Measurements from ENCODE around the gene RFESD.
"Not testable (repeated sequence)": the region's sequence is repeated elsewhere in the genome, so short reads cannot be mapped to it uniquely, and the experiment has no call there.

Gene RFESD

DNA sequence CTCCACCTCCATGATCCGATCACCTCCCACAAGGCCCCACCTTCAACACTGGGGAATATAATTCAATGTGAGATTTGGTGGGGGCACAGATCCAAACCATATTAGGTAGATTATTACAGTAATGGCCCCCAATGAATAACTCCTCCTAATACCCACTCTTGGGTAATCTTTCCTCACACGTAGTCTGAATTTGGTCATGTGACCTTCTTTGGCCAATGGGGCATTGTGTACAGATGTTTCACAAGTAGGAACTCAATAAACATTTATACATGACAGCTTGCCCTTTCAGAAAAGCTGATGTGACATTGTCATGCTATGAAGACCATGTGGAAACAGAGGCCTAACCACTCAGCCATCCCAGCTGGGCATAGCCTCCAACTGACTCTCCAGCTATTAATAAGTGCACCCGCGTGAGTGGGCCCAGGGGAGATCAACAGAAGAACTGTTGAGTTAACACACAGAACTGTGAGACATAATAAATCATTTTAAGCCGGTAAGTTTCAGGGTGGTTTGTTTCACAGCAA, 16.1 kb upstream of the RFESD start:
- no peak for DNase-seq

DNA sequence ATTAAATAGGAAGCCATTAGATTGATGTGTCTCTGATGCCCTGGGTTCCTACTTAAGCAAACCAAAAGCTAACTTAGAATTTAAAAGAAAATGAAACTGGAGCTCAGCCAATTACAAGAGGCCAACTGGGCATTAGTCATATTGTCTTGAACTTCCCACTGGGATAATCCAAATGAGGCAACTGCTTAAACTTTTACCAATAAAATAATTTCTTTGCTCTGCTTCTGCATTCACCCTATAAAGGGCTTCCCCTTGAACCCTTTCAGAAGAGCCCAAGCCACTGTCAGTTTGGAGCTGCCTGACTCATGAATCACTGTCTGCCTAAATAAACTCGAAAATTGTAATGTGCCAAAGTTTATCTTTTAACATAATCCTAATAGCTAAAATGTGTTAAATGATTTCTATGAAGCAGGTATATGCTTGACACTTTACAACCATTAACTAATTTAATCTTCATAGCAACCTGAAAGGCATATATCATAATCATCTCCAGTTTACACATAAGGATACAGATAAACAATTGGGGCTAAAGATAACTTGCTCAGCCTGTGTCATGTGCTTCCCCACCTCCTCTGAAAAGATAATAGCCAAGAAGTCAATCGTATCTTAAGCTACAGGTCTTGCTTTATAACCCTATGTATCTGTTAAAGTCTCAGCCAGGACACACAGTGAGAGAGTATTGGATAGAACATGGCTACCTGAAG, 15.2 kb upstream of the RFESD start:
- DNase-seq: no peak

DNA sequence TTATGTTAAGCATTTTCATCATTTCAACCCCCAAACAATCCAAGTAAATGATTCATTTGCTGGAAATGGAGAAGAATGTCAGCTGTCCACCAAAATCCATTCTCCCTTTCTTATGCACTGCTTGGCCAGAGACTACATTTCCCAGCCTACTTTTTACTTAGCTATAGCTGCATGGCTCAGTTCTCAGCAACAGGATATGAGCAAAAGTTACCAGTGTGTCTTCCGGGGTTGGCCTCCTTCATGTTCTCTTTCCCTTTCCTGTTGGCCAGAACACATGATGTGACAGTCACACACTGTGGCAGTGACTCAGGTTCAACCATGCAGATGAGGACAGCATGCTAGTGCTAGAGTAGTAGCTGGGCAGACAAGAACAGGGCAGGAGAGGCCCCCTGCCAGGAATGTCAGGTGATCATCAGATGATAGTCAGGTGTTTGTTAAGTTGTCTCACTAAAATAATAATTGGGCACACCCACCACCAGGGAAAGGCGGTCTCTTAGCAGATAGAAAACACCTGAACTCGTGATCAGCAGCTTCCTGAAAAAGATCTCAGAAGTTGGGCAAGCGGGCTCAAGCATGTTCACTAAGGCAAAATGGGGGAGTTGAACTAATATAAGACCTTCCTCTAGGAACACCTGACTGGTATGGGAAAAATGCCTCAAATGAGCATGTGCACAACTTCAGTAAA, 14.4 kb upstream of the RFESD start:
- peak; percentile 49 to 84 for DNase-seq

DNA sequence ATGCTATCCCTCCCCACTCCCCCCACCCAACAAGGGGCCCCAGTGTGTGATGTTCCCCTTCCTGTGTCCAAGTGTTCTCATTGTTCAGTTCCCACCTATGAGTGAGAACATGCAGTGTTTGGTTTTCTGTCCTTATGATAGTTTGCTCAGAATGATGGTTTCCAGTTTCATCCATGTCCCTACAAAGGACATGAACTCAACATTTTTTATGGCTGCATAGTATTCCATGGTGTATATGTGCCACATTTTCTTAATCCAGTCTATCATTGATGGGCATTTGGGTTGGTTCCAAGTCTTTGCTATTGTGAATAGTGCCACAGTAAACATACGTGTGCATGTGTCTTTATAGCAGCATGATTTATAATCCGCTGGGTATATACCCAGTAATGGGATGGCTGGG, 13.6 kb upstream of the RFESD start:
- not testable (repeated sequence) for DNase-seq

DNA sequence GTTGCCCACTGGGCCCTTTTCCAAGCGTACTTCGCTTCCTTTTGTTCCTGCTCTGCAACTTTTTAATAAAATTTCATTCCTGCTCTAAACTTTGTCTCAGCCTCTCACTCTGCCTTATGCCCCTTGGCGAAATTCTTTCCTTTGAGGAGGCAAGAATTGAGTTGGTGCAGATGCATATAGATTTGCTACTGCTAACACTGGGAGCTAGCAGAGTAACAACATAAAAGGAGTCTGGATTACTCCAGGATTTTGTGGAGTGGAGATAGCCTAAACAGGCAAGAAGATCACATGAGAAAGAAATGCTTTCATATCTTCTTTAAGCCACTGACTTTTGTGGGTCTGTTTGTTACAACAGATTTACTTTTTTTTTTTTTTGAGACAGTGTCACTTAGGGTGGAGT, 12.9 kb upstream of the RFESD start:
- DNase-seq: no peak

DNA sequence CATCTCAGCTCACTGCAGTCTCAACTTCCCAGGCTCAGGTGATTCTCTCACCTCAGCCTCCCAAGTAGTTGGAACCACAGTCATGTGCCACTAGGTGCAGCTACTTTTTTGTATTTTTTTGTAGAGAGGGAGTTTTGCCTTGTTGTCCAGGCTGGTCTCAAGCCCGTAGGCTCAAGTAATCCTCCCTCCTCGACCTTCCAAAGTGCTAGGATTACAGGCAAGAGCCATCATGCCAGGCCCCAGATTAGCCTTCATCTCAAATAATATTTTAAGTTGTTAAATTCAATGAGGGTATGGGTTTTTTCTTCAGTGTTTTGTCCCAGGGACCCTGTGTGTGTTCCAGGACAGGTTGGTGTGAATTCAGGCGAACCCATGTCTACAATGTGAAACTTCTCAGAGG, 12.5 kb upstream of the RFESD start:
- no peak for DNase-seq

DNA sequence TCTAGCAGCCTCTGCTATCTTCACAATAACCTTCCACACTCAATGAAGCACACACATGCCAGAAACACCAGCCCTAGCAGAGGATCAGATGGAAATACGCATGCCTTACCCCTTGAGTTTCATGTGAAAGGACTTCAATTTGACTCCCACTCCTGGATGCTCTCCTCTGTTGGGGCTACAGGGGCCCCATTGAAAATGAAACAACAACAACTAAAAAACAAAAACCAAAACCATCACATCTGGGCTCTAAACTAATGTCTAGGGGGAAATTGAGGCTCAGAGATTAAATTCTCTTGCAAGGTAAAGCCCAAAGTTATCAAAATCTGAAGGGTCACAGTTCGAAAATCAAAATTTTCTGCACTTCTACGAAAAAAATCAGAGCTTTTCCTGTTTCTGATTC, 7.9 kb upstream of the RFESD start:
- DNase-seq: no peak

DNA sequence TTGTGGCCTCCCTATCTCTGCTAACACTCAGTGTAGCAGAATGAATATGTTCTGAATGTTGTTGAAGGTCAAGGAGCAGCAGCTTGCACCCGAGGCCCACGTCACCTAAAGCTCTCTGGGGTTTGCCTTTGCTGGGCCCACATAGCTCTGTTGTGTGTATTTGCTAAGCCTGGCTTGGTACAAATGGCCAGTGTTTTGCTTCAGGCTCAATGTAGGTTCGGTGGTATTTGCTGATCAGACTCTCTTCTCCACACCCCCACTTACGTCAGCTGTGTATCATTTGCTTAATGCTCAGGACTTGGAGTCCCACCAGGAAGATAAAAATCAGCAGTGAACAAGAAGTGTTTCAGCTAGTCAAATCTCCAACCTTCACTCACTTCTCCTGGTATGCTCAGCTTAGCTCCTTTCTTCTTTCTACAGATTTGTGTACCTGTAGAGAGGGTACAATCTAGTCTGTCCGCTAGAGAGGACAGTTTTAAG, 4.8 kb upstream of the RFESD start:
- no peak for DNase-seq

DNA sequence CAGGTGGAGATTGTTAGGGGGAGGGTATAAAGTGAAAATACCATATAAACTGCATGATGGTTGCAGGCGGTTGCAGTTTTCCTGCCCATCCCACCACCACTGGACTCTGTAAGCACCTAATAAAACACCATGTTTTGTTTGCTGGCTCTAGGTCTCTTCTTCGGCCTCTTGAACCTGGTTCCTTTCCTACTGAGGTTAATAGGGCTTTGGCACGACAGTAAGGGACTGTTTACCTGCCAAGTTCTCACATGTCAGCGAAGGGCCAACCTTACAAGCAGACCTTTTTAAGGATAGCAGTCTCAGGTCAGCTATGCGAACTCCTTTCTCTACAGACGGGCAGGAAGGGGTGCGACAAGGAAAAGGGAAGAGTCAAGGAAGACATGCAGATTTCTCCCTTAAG, 3.4 kb upstream of the RFESD start:
- no peak for DNase-seq

DNA sequence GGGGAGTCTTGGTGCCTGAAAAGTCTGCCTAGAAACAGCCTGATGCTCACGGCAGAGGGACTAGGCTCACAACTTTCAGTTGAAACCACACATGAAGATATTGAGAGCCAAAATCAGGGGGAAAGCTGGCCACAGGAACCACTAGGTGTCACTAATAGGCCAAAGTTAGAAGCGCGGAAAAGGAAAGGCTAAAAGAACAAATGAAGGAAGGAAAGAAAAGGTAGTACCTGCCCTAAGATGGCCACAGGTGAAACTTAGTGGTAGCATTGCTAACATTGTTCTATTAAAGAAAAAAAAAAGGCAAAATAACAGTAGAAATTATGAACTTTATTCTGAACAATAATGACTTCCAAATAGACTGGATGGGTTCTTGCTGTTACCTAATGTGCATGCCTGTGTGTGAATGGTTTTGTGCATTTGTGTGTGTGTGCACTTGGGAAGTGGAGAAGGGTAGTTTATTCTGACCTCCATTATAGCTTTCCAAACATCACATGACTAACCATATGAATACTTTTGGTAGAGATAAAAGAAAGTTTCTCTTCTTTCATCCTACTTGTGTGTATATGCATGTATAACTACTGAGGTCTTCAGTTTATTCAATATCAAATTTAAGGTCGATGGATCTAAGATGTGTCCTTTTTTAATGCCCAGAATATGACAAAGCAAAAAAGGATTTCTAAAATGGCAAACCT, 2.1 kb upstream of the RFESD start:
- DNase-seq: peak; percentile 21 to 48

DNA sequence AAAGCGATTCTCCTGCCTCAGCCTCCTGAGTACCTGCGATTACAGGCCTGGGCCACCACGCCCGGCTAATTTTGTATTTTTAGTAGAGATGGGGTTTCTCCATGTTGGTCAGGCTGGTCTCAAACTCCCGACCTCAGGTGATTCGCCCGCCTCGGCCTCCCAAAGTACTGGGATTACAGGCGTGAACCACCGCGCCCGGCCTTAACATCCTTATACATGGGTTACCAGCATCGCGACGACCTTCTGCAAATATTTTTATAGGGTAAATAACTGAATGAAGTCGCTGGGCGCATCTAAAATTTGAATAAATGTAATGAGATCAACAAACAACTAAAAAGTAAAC, 380 bp upstream of the RFESD start:
- DNase-seq: not testable (repeated sequence)

DNA sequence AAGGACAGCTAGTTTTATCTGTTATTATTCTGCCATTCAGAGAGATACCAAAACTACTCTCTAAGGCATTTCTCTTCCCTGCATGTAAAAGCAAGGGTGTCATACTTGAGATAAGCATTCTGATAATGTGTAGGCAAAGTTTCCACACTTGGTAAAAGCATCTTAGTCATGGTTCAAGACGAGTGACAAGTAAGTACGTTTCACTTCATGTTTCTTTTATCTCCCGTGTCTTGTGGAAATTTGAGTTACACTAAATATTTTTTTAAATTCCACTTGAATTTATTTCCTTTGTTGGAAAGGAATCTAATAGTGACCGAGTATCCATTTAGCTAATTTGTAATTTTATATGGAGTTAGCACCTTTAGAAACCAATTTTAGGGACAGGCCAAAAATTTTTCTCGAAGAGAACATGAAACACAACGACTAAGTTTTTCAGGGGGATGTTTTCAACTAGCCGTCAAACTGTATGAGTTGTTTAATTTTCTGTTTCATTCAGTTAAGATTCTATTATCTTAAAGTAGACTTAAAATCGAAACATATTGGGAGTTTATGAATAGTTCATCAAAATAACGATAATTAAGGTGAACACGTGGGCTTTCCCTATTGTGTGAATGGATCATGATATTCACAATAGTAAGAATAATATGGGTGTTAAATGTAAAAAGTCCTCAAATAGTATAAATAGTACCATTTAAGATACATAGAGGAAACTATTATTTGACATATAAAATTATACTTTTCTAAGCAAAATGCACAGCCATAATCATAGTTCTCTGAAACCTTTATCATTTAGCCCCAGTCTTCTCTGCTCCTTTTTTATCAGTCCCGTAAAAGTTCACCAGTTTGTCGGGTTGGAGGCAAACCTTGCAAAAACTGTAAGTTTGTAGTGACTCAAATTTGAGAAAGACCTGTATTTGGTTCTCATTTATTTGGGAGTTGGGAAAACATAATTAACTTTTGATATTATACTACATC, 1.6 kb downstream of the RFESD start:
- DNase-seq: no peak

DNA sequence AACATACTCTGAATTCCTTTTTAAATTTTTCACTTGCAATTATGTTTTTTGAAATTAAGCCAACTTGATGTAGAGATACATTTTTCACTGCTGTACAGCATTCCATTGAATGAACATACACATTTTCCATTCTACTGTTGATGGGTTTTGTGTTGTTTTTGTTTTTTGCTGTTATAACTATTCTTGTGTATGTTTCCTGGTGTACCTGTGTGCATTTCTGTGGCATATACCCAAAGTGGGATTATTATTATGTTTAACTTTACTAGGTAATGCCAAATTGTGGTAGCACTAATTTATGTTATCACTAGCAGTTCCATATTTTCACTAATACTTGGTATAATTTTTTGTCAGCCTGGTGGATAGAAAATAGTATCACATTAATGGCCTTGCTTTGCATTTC, 2.7 kb downstream of the RFESD start:
- DNase-seq: no peak

DNA sequence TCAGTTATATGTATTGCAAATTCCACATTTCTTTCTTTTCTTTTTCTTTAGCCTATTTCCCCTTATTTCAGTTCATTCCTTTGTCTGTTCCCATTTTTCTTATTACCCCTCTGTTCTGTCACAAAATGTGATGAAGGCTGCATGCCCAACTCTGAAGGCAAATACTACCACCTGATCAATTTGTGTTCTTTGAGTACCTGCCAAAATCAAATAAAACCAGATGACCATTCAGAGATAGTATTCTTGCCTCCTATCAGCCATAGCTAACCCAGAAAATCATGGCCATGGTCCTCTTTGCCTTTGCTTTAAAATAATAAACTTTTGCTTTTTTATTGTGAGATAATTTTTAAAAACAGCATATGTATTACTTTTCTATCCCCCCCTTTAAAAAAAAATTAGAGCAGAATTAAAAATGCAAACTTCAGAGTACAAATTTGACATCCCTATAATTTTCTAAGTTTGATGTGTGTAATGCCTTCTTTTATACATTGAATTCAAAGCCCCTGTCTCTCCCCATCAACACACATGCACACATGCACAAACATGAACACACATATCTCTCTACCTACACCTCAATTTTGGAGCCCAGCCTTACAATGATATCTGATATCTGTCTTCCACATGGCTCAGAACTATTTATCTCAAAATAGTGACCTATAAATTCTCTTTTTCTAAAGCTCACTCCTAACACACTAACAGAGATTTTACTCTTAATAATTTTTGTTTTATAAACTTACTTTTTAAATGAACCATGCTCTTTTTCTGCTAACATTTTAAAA, 3.5 kb downstream of the RFESD start:
- no peak for DNase-seq

DNA sequence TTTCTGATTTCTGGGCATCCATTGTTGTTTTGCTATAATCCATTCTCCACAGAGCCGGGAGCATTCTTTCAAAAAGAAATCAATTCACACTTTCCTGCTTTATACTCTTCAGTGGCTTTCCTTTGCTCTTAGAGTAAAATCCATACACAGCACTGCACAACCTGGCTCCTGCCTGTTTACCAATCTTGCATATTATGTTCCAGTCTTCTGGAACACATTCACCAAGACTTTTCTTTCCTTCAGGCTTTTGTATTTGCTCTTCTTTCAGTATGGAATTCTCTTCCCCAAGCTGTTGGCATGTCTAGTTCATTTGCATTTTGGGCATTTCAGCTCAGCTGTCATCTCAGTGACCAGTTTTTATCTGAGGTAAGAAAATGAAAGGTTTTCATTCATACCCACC, 6.3 kb downstream of the RFESD start:
- no peak for DNase-seq

DNA sequence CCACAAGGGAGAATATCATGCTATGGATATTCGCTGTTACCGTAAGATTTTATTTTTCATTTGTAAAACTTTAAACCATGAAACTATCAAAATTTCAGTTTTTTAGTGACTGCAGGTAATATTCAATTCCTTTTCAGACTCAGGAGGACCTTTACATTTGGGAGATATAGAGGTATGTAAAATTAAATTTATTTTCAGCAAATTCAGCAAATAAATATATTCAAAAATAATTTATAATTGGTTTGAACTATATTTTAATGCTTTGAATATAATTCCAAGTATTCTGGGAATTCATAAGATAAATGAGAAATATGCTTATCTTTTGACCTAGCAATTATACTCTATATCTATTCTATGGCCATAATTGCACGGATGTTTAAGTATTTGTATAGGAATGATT, 7.6 kb downstream of the RFESD start:
- no peak for DNase-seq

DNA sequence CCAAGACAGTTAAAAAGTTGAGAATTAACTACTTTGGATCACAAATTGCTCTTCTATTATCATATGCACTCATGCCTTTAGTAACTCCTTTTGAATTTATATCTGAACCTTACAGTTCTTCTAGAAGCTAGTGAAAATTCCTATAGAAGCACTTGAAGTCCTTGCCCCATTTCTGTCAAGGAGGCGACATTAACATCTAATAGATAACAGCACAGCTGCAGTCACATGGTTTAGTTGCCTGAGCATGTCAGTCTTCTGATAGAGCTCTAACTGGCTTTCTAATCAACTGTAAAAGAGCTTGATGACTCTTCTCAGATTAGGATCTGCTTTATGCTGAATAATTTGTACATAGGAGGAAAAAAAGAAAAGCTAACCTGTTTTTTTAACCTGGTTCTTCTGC, 9.0 kb downstream of the RFESD start:
- no peak for DNase-seq

DNA sequence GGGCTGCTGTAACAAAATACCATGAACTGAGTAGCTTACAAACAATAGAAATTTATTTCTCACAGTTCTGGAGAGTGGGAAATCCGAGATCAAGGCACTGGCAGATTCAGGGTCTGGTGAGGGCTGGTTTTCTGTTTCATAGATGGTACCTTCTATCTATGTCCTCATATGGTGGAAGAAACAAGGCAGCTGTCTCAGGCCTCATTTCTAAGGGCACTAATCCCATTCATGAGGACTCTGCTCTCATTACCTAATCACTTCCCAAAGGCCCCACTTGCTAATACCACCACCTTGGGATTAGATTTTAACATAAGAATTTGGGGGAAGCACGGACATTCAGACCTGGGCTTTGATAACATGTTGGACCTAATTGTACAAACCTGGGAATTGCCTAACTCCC, 13.5 kb downstream of the RFESD start:
- DNase-seq: no peak

DNA sequence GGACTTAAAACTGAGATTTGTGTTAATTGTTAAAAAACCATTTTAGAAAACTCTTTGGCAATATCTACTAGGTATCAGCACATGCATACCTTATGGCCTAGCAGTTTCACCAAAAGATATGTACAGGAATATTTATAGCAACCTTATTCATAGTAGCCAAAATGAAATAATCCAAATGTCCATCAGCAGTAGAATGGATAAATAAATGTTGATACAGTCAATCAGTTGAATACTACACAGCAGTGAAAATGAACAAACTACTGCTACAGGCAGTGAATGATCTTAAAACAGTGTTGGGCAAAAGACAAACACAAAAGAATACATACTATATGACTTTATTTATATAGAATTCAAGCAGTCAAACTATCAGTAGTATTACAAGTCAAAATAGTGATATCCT, 16.4 kb downstream of the RFESD start:
- DNase-seq: no peak

DNA sequence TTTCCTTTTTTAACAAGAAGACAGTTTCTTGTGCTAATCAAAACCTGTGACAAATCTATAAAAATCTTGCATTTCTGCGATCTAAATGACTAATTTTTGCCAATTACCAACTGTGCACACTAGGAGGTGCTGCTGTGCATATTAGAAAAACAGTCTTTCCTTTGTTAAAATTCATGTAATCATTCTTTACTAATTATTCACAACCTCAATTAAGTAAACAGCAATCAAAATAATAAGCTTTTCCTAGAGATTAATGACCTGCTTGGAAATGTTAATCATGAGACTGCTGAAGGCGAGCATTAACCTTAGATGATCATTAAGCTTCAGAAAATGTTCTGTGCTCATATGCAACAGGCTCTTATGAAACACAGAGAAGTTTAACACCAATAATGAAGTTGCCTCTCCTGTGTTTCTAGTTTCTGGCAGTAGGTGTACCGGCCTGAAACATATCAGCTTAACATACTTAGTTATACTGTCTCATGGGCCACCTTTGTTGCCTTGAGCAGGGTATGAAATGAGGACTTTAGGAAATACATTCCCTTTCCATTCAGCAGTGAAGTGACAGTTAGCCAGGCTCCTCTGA, 17.7 kb downstream of the RFESD start:
- peak in 1 of 2 experiments; percentile 4 for DNase-seq

DNA sequence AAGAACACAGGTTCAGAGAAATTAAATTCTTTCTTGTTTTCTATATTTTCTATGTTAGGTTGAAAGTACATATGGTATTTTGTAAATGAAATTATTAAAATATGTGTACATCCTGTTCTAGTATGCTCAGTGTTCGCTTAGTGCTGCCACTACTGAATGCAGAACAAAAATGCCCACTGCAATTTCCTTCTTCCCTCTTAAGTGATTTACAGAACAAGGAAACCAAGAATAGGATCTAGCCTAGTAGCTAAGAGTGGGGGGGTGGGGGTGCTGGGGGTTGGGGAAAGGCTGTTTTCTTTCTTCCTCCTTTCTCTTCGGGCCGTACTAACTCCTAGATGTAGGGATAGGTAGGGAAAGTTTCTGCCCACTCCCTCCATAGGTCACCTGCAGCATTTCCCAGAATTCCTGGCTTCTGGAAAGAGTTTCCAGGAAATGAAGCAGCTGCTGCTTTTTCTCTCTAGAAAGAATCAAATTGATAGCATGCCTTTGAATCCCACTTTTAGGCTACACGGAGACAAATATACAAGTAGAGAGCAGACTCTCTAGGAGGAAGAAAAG, 20.6 kb downstream of the RFESD start:
- DNase-seq: no peak
